AG04449 (cell line): ENCODE measurements around the gene TLCD1.
"Not testable (repeated sequence)": the region's sequence is repeated elsewhere in the genome, so short reads cannot be mapped to it uniquely, and the experiment has no call there.

Source experiments
- CTCF ChIA-PET: fragments of 350-600 bp; formaldehyde crosslinking; extraction: SDS; loops from one replicate; lab custom pipeline; 2021; ENCODE audit warnings: antibody characterized with exemption; lab: Yijun Ruan, JAX
- POLR2A ChIA-PET: fragments of 400-600, 350-600 bp; formaldehyde crosslinking; extraction: SDS; loops from one replicate; lab custom pipeline; 2020; ENCODE audit warnings: antibody characterized with exemption, inconsistent platforms; lab: Yijun Ruan, JAX
- DNase-seq: peaks from one replicate; pipeline ENCODE4 v3.0.0-alpha.2; 2010; ENCODE audit warnings: low read depth, low spot score
- H3K4me3 ChIP-seq: 2 replicates; pipeline ENCODE4 v1.5.1; 2011; ENCODE audit warnings: low read depth, mild to moderate bottlenecking, control low read depth, low read length
- TF ChIP-seq, protein P1 (sequence below): IDR thresholded peaks from one replicate; pipeline ENCODE4 v1.5.1; 2011; ENCODE audit warnings: mild to moderate bottlenecking, moderate library complexity, low read length, control low read depth, inconsistent platforms; ENCODE audit not compliant: insufficient read depth; ENCODE audit errors: missing control alignments

Gene TLCD1

DNA sequence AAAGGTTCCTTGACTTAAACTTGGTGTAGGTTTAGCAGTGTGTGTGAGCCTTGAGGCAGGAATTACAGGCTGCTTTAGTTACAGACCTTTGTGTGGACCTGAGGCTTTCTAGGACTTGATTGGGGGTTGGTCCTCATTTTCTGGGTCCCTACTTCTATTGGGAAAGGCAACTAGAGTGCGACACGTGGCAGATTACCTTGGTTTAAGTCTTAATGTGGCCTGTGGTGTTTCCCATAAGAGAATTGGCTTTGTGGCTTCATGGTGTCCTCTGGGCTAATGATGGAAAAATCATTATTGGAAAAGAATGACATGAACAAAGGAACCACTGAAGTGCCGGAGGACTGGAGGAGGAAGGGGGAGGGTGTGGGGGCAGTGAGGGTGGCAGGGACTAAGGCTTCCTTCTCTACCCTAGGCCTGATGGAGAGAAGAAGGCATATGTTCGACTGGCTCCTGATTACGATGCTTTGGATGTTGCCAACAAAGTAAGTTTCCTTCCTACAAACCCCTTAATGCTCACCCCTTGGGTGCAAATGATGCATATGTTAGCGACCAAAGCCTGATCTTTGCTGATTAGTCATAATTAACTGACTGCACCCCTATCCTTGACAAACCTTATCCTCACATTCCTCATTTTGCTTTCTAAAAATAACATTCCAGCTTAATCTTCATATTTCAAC lies 2.7 kb downstream of the TLCD1 start:
- TF ChIP-seq, protein P1, sequence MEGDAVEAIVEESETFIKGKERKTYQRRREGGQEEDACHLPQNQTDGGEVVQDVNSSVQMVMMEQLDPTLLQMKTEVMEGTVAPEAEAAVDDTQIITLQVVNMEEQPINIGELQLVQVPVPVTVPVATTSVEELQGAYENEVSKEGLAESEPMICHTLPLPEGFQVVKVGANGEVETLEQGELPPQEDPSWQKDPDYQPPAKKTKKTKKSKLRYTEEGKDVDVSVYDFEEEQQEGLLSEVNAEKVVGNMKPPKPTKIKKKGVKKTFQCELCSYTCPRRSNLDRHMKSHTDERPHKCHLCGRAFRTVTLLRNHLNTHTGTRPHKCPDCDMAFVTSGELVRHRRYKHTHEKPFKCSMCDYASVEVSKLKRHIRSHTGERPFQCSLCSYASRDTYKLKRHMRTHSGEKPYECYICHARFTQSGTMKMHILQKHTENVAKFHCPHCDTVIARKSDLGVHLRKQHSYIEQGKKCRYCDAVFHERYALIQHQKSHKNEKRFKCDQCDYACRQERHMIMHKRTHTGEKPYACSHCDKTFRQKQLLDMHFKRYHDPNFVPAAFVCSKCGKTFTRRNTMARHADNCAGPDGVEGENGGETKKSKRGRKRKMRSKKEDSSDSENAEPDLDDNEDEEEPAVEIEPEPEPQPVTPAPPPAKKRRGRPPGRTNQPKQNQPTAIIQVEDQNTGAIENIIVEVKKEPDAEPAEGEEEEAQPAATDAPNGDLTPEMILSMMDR: no peak
- POLR2A ChIA-PET: interaction anchor here (1.1 to 2.8 kb wide), 2 partner anchors 12 to 75 kb away, joined by 4 to 12 read pairs; partner anchors contain the start of gene PROCA1
- CTCF ChIA-PET: interaction anchor here (2.0 to 17.0 kb wide), 3 partner anchors 24 to 230 kb away, joined by 8 to 603 read pairs (median 155); partner anchors contain the start of genes PHF12 and TRAF4
- no peak overlapping the region for H3K4me3 ChIP-seq
- no peak for DNase-seq

DNA sequence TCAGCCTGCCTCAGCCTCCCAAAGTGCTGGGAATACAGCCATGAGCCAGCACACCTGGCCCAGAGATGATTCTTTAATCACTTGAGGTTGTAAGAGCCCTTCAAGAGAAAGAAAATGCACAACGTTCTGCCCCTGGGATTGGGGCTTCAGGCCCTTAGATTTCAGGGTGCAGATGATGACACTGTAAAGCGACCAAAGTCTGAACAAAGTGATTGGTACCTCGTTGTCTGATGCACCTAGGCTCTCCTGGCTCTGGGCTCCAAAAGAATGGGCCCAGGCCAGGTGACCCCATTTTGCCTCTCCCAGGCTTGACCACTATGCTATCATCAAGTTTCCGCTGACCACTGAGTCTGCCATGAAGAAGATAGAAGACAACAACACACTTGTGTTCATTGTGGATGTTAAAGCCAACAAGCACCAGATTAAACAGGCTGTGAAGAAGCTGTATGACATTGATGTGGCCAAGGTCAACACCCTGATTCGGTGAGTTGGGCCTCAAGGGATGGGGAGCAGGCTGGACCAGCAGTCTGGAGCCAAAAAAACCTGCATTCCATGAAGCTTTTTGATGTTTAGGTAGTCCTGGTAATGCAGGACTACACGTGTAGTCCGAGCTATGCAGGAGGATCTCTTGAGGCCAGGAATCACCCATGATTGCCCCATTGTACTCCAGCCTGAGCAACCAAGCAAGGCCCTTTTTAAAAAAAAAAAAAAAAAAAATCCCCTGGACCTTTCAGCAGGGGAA lies 3.4 kb downstream of the TLCD1 start:
- ChIA-PET CTCF (interaction anchor here (2.0 to 17.0 kb wide), 4 partner anchors 25 to 231 kb away, joined by 8 to 603 read pairs (median 82); partner anchors contain the start of genes PHF12 and TRAF4), POLR2A (no interaction called here)
- no peak for DNase-seq
- H3K4me3 ChIP-seq: no peak overlapping the region; the same call in none of the 2 replicates
- TF ChIP-seq, protein P1: no peak

DNA sequence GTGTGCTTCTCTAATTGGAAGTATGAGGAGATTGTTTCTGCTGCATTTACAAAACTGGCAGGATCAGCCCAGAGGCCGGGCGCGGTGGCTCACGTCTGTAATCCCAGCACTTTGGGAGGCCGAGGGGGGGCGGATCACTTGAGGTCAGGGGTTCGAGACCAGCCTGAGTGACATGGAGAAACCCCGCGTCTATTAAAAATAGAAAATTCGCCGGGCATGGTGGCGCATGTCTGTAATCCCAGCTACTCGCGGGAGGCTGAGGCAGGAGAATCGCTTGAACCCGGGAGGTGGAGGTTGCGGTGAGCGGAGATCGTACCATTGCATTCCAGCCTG lies 5.1 kb downstream of the TLCD1 start:
- DNase-seq: not testable (repeated sequence)
- H3K4me3 ChIP-seq: peak overlapping the region; percentile 97
- CTCF ChIA-PET: interaction anchor here (1.2 to 17.0 kb wide), 4 partner anchors 9 to 232 kb away, joined by 3 to 603 read pairs (median 9); partner anchors contain the start of genes PROCA1 and TRAF4
- POLR2A ChIA-PET: interaction anchor here (1.1 kb wide), 1 partner anchor 231 kb away, joined by 4 read pairs; the partner anchor contains the start of gene PHF12

DNA sequence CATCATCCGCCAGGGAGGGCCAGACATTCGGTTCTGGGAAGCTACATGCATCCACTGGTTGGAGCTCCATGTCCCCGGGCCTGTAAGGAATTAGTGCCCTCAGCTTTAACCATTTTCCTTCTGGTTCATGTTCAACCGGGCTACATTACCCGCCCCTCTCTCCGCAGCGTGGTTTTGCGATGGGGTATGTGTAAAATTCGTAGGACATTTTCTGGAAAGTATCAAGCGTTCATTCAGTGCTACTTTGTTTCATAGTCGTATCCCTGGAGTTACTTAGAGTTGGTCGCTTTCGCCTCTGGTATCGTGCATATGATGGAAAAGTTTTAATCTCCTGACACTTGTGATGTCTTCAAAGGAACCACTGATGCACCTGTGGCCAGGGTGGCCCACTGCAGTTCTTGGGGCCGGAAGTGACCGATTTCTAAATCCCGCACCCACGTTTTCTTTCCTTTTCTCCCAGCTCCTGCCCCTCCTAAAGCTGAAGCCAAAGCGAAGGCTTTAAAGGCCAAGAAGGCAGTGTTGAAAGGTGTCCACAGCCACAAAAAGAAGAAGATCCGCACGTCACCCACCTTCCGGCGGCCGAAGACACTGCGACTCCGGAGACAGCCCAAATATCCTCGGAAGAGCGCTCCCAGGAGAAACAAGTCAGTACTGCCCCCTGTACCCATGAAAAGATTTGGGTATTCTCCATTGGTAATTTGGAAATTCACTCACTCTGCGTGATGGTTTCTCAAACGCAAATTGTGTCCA lies 5.6 kb downstream of the TLCD1 start:
- TF ChIP-seq, protein P1: no peak

DNA sequence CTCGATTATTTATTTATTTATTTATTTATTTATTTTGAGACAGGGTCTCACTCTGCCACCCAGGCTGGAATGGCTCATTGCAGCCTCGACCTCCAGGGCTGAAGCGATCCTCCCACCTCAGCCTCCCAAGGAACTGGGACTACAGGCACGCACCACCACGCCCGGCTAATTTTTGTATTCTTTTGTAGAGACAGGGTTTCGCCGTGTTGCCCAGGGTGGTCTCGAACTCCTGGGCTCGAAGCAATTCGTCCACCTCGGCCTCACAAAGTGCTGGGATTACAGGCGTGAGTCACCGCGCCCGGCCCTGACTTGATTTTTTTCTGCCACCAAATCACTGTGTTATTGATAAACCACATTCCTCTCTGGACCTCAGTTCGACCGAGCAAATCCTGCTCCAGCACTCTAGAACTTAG lies 7.0 kb downstream of the TLCD1 start:
- ChIA-PET CTCF (interaction anchor here (0.7 to 17.0 kb wide), 8 partner anchors 8 to 234 kb away, joined by 3 to 603 read pairs (median 5); partner anchors contain the start of genes NEK8 and TRAF4), POLR2A (interaction anchor here (0.5 to 1.7 kb wide), 14 partner anchors 8 to 552 kb away, joined by 3 to 30 read pairs (median 4); partner anchors contain the start of genes NEK8, PHF12, PROCA1 and SDF2)
- TF ChIP-seq, protein P1: no peak
- no peak for DNase-seq
- peak overlapping the region; percentile 97 for H3K4me3 ChIP-seq

More for the DNA sequence above, 5.6 kb downstream of the TLCD1 start:
- ChIA-PET POLR2A (interaction anchor here (1.1 to 1.7 kb wide), 7 partner anchors 8 to 233 kb away, joined by 4 to 30 read pairs (median 9); partner anchors contain the start of genes NEK8, PHF12, PROCA1 and SDF2), CTCF (interaction anchor here (1.2 to 17.0 kb wide), 6 partner anchors 9 to 233 kb away, joined by 3 to 603 read pairs (median 7); partner anchors contain the start of genes PROCA1 and TRAF4)
- peak overlapping the region; percentile 97 for H3K4me3 ChIP-seq
- DNase-seq: no peak
